Uterus (tissue), 4 donors: ENCODE data around the gene RAB3IL1. TPM values are rescaled to one million over a fixed set of nuclear protein-coding genes. Genes with fewer than 3 reads are reported as not detected.
A peak's percentile ranks its signal among the peaks of the same experiment; 100 is the strongest.

Experiments used
- DNase-seq, 2 donors: peaks; one replicate each; pipeline ENCODE4 v3.0.0-alpha.2; 2019 to 2020
- H3K27ac ChIP-seq, 2 donors: fragments of 200-600 bp; sonication (generic); 1 replicate in 1 of 2; 2 replicates in 1 of 2; pipeline ENCODE4 v1.5.1; 2016 to 2018
- H3K27me3 ChIP-seq, 2 donors: fragments of 200-600 bp; sonication (generic); one replicate each; pipeline ENCODE4 v1.5.1; 2018 to 2019; ENCODE audit warnings: control low read depth in 1 of 2
- H3K36me3 ChIP-seq, 2 donors: fragments of 200-600 bp; sonication (generic); one replicate each; pipeline ENCODE4 v1.5.1; 2019; ENCODE audit warnings: control low read depth in 1 of 2
- H3K4me1 ChIP-seq, 2 donors: fragments of 200-600 bp; sonication (generic); one replicate each; pipeline ENCODE4 v1.5.1; 2018 to 2019; ENCODE audit warnings: control low read depth in 1 of 2
- H3K4me3 ChIP-seq, 2 donors: fragments of 200-600 bp; sonication (generic); 1 replicate in 1 of 2; 2 replicates in 1 of 2; pipeline ENCODE4 v1.5.1; 2018 to 2019; ENCODE audit warnings: mild to moderate bottlenecking in 1 of 2
- H3K9me3 ChIP-seq, 2 donors: fragments of 200-600 bp; sonication (generic); one replicate each; pipeline ENCODE4 v1.5.1; 2019; ENCODE audit warnings: control low read depth in 1 of 2
- CTCF ChIP-seq, 4 experiments: fragments of 200-600 bp in 2 of 4; fragments of 450-650 bp in 2 of 4; sonication (generic) in 2 of 4; IDR thresholded peaks; one replicate each; pipeline ENCODE4 v1.5.1; 2016 to 2019; ENCODE audit warnings: antibody characterized with exemption in 4 of 4, mild to moderate bottlenecking in 2 of 4, moderate library complexity in 1 of 4
- POLR2A ChIP-seq, 2 donors: fragments of 450-650 bp; IDR thresholded peaks; one replicate each; pipeline ENCODE4 v1.6.1; 2016; ENCODE audit warnings: antibody characterized with exemption in 2 of 2, mild to moderate bottlenecking in 1 of 2, moderate library complexity in 1 of 2
- intact Hi-C: fragments of 100-400 bp; cut with DNase I; formaldehyde crosslinking; loops from one replicate; pipeline ENCODE4 v1.15.1; 2023; ENCODE audit warnings: low total_unique reads
- total RNA-seq, 4 donors: library from RNA; depleted of rRNA in 3 of 4; stranded (reverse); fragments of >200 nt in 3 of 4; gene quantifications; one replicate each; pipeline versions ENCODE4 v1.1.0 to v1.2.4, GENCODE V29; 2014 to 2023
- donor health status: DM: yes; HTN: yes; CAD: no.

RAB3IL1 gene
- total RNA-seq, 4 donors from 2014 or later, result 12.6 to 60.3 (median 26.8) TPM

DNA sequence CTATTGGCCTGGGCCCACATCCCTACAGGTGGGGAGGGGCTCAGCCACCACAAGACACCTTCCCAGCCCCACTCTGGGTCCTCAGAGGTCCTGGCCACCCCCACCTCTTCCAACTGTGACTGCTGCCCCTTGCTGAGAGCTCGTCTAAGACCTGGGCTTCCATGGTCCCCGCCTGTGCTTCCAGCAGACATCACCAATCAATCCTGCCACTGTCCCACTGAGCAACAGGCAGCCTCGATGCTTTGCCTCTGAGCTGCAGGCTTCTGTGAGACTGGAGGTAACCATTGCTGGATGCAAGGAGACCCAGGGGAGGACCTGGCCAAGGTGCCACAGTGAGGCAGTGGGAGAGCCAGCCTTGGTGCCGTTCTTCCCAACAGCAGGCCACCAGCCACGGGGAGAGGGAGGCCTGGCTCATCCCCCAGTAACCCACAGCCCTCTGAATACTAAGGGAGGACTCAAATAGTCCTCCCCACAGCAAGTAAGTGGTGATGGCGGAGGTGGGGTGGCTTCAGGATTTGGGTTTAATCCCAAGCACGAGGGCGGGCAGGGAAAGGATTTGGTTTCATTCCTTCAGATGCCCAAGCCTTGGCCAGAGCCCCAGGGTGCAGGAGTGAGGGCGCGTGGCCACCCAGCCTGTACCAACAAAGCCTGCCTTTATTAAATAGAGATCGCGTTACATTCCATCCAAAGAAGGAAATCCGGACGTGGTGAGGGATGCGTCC is 20.5 kb downstream of the RAB3IL1 start:
- H3K4me1 ChIP-seq, result no peaks in the 10 kb centered on the region
- no peak overlapping the region for H3K4me3 ChIP-seq
- H3K9me3 ChIP-seq, result no peaks in the 10 kb centered on the region
- no peaks in the 10 kb centered on the region for H3K27me3 ChIP-seq
- peak overlapping the region in 1 of 2 donors; percentile 80 for H3K27ac ChIP-seq
- H3K36me3 ChIP-seq, result no peaks in the 10 kb centered on the region
- intact Hi-C loops, result loop anchor here (5.0 to 10.0 kb wide), 3 partner anchors 50 to 185 kb away; partner anchors contain the start of genes FEN1 and TMEM258
- DNase-seq, result no peak
- TF ChIP-seq POLR2A (IDR thresholded peaks at IDR 0.05), result no peak

GRCh38 chr11:61895718-61896059 is 21.7 kb downstream of the RAB3IL1 start:
- no peaks in the 10 kb centered on the region for H3K27me3 ChIP-seq
- no peak for DNase-seq
- TF ChIP-seq POLR2A (IDR thresholded peaks at IDR 0.05) (no peak), CTCF (IDR thresholded peaks at IDR 0.05) (no peak)
- no peak overlapping the region for H3K4me3 ChIP-seq
- intact Hi-C loops, result loop anchor here (5.0 to 10.0 kb wide), 3 partner anchors 52 to 187 kb away; partner anchors contain the start of genes FEN1 and TMEM258
- no peaks in the 10 kb centered on the region for H3K36me3 ChIP-seq
- no peak overlapping the region for H3K27ac ChIP-seq
- no peaks in the 10 kb centered on the region for H3K9me3 ChIP-seq
- peaks cover 0 to 5% of the 10 kb centered on the region in 2 donors for H3K4me1 ChIP-seq

GRCh38 chr11:61895046-61895717 is 22.2 kb downstream of the RAB3IL1 start:
- H3K27me3 ChIP-seq, result no peaks in the 10 kb centered on the region
- H3K36me3 ChIP-seq, result no peaks in the 10 kb centered on the region
- intact Hi-C loops, result loop anchor here (5.0 to 10.0 kb wide), 3 partner anchors 52 to 187 kb away; partner anchors contain the start of genes FEN1 and TMEM258
- TF ChIP-seq CTCF (IDR thresholded peaks at IDR 0.05), result no peak
- TF ChIP-seq POLR2A (IDR thresholded peaks at IDR 0.05), result no peak
- H3K9me3 ChIP-seq, result no peaks in the 10 kb centered on the region
- H3K4me3 ChIP-seq, result no peak overlapping the region
- H3K4me1 ChIP-seq, result peaks cover 0 to 9% of the 10 kb centered on the region in 2 donors
- DNase-seq, result no peak
- no peak overlapping the region for H3K27ac ChIP-seq

DNA sequence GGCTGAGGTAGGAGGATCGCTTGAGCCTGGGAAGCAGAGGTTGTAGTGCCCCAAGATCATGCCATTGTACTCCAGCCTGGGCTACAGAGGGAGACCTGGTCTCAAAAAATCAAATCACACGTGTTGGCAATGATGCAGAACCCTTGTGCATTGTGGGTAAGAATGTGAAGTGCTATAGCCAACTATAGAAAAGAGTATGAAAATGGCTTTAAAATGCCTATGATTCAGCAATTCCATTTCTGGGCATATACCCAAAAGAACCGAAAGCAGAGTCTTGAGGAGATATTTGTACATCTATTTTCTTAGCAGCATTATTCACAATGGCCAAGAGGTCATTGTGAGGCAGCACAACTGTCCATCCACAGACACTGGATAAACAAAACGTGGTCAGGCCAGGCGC is 23.4 kb downstream of the RAB3IL1 start:
- H3K9me3 ChIP-seq, result no peaks in the 10 kb centered on the region
- H3K27me3 ChIP-seq, result no peaks in the 10 kb centered on the region
- H3K4me1 ChIP-seq, result peaks cover 0 to 9% of the 10 kb centered on the region in 2 donors
- intact Hi-C loops, result loop anchor here (10.0 kb wide), 1 partner anchor 99 kb away; the partner anchor contains the start of genes FEN1 and TMEM258
- H3K36me3 ChIP-seq, result no peaks in the 10 kb centered on the region
- no peak for DNase-seq
- no peak for TF ChIP-seq CTCF (IDR thresholded peaks at IDR 0.05)
- no peak for TF ChIP-seq POLR2A (IDR thresholded peaks at IDR 0.05)
- H3K27ac ChIP-seq, result peak overlapping the region; percentile 27 to 53
- no peak overlapping the region for H3K4me3 ChIP-seq

DNA sequence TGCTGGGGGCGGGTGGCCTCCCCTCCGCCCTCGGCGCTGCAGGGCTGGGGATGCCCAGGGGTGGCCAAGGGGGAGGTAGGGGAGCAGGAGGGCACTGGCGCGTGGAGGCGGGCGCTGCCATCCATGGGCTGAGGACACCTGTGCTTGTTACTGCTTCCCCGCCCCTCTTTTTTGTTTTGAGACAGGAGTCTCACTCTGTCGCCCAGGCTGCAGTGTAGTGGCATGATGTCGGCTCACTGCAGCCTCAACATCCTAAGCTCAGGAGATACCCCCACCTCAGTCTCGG is 25.3 kb downstream of the RAB3IL1 start:
- Histone ChIP-seq H3K36me3 (no peaks in the 10 kb centered on the region), H3K27me3 (no peaks in the 10 kb centered on the region), H3K4me3 (peak overlapping the region; percentile 29 to 96), H3K4me1 (peaks cover 0 to 9% of the 10 kb centered on the region in 2 donors), H3K27ac (peak overlapping the region; percentile 78 to 97), H3K9me3 (no peaks in the 10 kb centered on the region)
- intact Hi-C loops, result loop anchor here (10.0 kb wide), 1 partner anchor 97 kb away; the partner anchor contains the start of genes FEN1 and TMEM258
- TF ChIP-seq CTCF (IDR thresholded peaks at IDR 0.05), result no peak
- TF ChIP-seq POLR2A (IDR thresholded peaks at IDR 0.05), result no peak
- DNase-seq, result no peak
